Ascending aorta (tissue), 2 donors: Measurements from ENCODE around the gene DOHH. TPM values are rescaled to one million over a fixed set of nuclear protein-coding genes. Genes with fewer than 3 reads are reported as not detected.

ENCODE experiments used
- DNase-seq, 2 donors: peaks; one replicate each; pipeline ENCODE4 v3.0.0-alpha.2; 2019; ENCODE audit warnings: low spot score in 2 of 2
- H3K27ac ChIP-seq, 2 donors: fragments of 200-600 bp; sonication (generic); one replicate each; pipeline ENCODE4 v1.5.1; 2016 to 2017; ENCODE audit warnings: mild to moderate bottlenecking in 1 of 2
- H3K27me3 ChIP-seq: fragments of 200-600 bp; sonication (generic); one replicate; pipeline ENCODE4 v1.5.1; 2017
- H3K36me3 ChIP-seq, 2 donors: fragments of 200-600 bp; sonication (generic); one replicate each; pipeline ENCODE4 v1.5.1; 2016
- H3K4me1 ChIP-seq, 2 donors: fragments of 200-600 bp; sonication (generic); one replicate each; pipeline ENCODE4 v1.5.1; 2016 to 2017; ENCODE audit warnings: mild to moderate bottlenecking in 1 of 2
- H3K4me3 ChIP-seq, 2 donors: fragments of 200-600 bp; sonication (generic); one replicate each; pipeline ENCODE4 v1.5.1; 2016 to 2017; ENCODE audit warnings: mild to moderate bottlenecking in 1 of 2
- H3K9me3 ChIP-seq, 2 donors: fragments of 200-600 bp; sonication (generic); one replicate each; pipeline ENCODE4 v1.5.1; 2016
- intact Hi-C: fragments of 100-400 bp; cut with DNase I; formaldehyde crosslinking; loops from one replicate; pipeline ENCODE4 v1.15.1; 2023
- total RNA-seq: library from RNA; depleted of rRNA; stranded (reverse); fragments of >200 nt; gene quantifications from one replicate; pipeline ENCODE4 v1.1.0, GENCODE V29; 2016
- TF ChIP-seq, protein P1 (sequence below), 3 experiments: fragments of 200-600 bp in 2 of 3; fragments of 450-650 bp in 1 of 3; sonication (generic) in 2 of 3; IDR thresholded peaks; one replicate each; pipeline ENCODE4 v1.5.1; 2016 to 2019; ENCODE audit warnings: antibody characterized with exemption in 3 of 3, mild to moderate bottlenecking in 1 of 3, moderate library complexity in 1 of 3

The DOHH gene
- total RNA-seq, 1 donor from 2014 or later = 40.9 TPM

DNA sequence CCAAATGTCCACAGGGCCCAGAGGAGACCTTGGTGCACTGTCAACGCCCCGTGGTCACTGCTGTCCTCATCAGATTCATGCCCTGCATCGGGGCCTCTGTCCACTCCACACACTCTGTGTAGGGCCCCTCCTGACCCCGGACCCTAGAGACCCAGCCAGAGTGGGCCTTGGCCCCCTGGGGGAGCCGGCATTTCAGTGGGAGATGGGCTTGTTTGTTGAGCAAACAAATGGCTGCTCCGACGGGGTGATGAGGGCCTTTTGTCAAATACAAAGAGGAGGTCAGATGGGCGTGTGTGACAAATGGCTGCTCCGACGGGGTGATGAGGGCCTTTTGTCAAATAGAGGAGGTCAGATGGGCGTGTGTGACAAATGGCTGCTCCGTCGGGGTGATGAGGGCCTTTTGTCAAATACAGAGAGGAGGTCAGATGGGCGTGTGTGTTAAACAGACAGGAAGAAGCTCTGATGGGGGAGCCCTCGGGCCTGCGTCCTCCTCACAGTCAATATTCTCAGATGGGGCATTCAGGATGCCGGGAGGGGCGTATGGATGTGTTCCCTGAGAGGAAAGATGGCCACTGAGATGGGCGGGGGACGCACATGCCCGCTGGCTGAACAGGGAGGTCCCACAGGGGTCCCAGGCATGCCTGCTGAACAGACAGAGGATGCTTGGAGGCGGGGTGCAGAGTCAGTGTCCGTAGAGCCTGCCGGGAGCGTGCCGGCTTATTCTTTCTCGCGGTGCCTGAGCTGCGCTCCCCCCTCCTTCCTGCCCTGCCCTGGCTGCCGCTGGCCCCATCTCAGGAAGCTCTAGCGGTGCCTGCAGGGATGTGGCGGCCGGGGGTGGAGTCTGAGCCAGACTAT is 56.4 kb downstream of the DOHH start:
- Histone ChIP-seq H3K36me3 (peaks cover 36 to 65% of the 10 kb centered on the region in 2 donors), H3K27me3 (no peaks in the 10 kb centered on the region), H3K4me1 (peaks cover 0 to 21% of the 10 kb centered on the region in 2 donors), H3K4me3 (peak overlapping the region in 1 of 2 donors; percentile 22), H3K9me3 (no peaks in the 10 kb centered on the region), H3K27ac (peak overlapping the region; percentile 9 to 56)
- TF ChIP-seq, protein P1, sequence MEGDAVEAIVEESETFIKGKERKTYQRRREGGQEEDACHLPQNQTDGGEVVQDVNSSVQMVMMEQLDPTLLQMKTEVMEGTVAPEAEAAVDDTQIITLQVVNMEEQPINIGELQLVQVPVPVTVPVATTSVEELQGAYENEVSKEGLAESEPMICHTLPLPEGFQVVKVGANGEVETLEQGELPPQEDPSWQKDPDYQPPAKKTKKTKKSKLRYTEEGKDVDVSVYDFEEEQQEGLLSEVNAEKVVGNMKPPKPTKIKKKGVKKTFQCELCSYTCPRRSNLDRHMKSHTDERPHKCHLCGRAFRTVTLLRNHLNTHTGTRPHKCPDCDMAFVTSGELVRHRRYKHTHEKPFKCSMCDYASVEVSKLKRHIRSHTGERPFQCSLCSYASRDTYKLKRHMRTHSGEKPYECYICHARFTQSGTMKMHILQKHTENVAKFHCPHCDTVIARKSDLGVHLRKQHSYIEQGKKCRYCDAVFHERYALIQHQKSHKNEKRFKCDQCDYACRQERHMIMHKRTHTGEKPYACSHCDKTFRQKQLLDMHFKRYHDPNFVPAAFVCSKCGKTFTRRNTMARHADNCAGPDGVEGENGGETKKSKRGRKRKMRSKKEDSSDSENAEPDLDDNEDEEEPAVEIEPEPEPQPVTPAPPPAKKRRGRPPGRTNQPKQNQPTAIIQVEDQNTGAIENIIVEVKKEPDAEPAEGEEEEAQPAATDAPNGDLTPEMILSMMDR (IDR thresholded peaks at IDR 0.05) = no peak
- DNase-seq = no peak
- intact Hi-C loops = no loop called here

DNA sequence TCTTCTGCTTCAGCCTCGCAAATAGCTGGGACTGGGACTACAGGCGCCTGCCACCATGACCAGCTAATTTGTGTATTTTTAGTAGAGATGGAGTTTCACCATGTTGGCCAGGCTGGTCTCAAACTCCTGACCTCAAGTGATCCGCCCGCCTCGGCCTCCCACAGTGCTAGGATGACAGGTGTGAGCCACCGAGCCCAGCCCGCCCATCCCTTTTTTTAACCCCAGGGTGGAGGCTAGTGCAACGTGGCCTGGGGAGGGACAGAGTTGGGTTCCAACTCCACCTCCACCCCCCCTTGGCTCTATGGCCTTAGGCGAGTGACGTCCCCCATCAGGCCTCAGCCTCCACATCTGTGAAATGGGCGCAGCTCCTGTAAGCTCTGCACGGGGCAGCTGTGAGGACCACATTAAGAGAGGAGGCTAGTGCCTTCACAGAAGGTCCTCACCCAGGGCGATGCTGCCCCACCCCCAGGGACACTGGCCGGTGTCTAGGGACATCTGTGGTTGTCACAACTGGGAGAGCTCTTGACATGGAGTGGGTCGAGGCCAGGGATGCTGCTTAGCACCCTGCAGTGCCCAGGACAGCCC is 57.9 kb downstream of the DOHH start:
- Histone ChIP-seq H3K27me3 (no peaks in the 10 kb centered on the region), H3K27ac (peak overlapping the region; percentile 60 to 71), H3K4me1 (peaks cover 0 to 21% of the 10 kb centered on the region in 2 donors), H3K9me3 (no peaks in the 10 kb centered on the region), H3K36me3 (peaks cover 35 to 66% of the 10 kb centered on the region in 2 donors), H3K4me3 (no peak overlapping the region)
- intact Hi-C loops = no loop called here
- DNase-seq = no peak
- TF ChIP-seq, protein P1 (IDR thresholded peaks at IDR 0.05) = no peak

DNA sequence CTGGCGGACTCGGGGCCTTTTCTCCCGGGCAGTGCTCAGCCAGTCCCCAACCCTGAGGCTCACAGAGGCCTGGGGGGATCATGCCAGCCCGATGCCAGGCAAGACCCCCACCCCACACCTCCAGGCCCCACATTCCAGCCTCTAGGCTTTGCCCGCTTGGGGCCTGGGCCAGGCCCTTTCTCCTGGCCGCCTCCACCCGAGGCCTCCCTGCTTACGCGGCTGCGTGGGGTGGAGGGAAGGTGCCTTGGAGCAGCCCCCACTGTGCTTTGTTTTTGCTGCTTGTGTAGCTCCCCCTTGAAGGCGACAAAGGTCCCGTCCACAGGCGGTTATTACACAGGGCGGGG is 58.5 kb downstream of the DOHH start:
- Histone ChIP-seq H3K9me3 (no peaks in the 10 kb centered on the region), H3K27ac (peak overlapping the region; percentile 60 to 71), H3K36me3 (peaks cover 40 to 67% of the 10 kb centered on the region in 2 donors), H3K4me3 (no peak overlapping the region), H3K4me1 (peaks cover 0 to 21% of the 10 kb centered on the region in 2 donors), H3K27me3 (no peaks in the 10 kb centered on the region)
- no peak for DNase-seq
- TF ChIP-seq, protein P1 (IDR thresholded peaks at IDR 0.05) = no peak
- intact Hi-C loops = no loop called here

DNA sequence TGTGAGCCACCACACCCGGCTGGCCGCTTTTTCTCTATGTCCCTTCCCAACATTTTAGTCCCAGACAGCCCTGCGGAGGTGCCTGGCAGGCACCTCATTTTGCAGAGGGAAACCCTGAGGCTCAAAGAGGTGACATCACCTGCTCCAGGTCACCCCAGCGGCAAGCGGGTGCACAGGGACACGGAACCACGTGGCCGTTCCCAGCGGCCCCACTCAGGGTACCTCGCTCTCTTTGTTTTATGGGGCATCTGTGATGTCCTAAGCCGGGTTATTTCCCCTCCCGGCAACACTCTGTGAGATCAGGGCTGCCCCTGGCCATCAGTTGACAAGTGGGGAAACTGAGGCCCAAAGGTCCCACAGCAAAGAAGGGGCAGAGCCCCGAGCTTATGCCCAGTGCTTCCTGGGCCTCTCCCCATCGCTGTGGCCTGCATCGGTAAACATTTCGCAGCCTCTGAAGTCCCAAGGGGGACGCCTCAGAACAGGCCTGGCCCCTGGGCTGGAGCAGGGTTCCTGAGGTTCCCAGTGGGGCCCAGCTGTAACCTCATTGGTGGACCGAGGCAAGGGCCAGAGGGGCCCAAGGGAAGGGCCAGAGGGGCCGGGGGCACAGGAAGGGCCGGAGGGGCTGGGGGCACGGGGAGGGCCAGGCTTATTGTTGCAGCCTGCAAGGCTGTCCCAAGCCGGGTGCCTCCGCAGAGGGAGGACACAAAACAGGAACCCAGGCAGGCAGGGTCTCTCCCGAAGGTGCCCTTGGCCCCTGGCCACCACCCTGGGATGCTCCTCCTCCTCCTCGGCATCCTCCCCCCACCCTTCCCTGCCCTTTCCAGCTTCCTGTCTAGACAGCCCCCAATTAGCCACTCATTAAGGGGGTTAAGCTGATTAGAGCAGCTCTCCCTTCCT is 59.1 kb downstream of the DOHH start:
- H3K9me3 ChIP-seq = no peaks in the 10 kb centered on the region
- H3K4me1 ChIP-seq = peaks cover 0 to 21% of the 10 kb centered on the region in 2 donors
- no peak for DNase-seq
- H3K27me3 ChIP-seq = no peaks in the 10 kb centered on the region
- intact Hi-C loops = no loop called here
- peaks cover 43 to 67% of the 10 kb centered on the region in 2 donors for H3K36me3 ChIP-seq
- no peak overlapping the region for H3K4me3 ChIP-seq
- TF ChIP-seq, protein P1 (IDR thresholded peaks at IDR 0.05) = no peak
- H3K27ac ChIP-seq = peak overlapping the region; percentile 60 to 71

Other genes with a start within 250 kb of the DOHH start
- gene NFIC, start 134.1 kb downstream of the DOHH start, total RNA-seq = 194 TPM
- not detected for gene SMIM24, start 20.1 kb downstream of the DOHH start, total RNA-seq
- not detected for gene SMIM44, start 17.2 kb downstream of the DOHH start, total RNA-seq
- gene FZR1, start 5.6 kb upstream of the DOHH start, total RNA-seq = 56.8 TPM
- not detected for gene TEKTIP1, start 38.5 kb upstream of the DOHH start, total RNA-seq
- gene MFSD12, start 56.9 kb upstream of the DOHH start, total RNA-seq = 133 TPM
- gene HMG20B, start 72.3 kb upstream of the DOHH start, total RNA-seq = 149 TPM
- 6.1 TPM for gene GIPC3, start 84.8 kb upstream of the DOHH start, total RNA-seq
- gene TBXA2R, start 106.2 kb upstream of the DOHH start, total RNA-seq = 37.8 TPM
- gene CACTIN, start 126.1 kb upstream of the DOHH start, total RNA-seq = 57.6 TPM
- 87.3 TPM for gene PIP5K1C, start 199.8 kb upstream of the DOHH start, total RNA-seq
- gene TJP3, start 207.7 kb upstream of the DOHH start, total RNA-seq = 12.6 TPM